Suppressor macrophage (primary cell): ENCODE measurements around the gene DGCR8.
"Not testable (repeated sequence)": the region's sequence is repeated elsewhere in the genome, so short reads cannot be mapped to it uniquely, and the experiment has no call there.

Experiments
- DNase-seq, 4 experiments: peaks; one replicate each; pipeline ENCODE4 v3.0.0-alpha.2; 2020 to 2022

The DGCR8 gene

DNA sequence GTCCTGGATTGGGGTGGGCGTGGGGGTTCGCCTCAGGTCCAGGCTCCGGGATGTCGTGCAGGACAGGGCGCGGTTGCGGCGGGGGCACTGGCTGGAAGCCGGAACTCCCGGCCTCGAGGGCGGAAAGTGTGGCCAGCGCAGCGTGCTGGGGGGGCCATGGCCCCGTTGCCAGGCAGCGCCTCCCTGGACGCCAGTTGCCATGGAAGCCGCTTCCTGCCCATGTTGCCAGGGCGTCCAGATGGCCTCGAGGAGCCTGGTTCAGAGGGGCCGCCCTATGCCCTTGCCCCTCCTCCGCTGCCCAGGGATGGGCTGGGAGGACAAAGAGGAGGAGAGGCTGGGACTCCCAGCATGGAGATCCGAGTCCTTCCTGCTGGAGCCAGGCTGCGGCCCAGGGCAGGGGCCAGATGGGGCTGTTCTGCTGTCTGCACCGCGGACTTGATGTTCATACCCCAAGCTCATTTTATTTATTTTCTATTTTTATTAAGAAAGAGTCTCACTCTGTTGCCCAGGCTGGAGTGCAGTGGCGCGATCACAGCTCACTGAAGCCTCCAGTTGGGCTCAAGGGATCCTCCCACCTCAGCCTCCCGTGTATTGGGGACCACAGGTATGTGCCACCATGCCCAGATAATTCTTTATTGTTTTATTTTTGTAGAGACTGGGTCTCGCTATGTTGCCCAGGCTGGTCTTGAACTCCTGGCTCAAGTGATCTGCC, 75.4 kb downstream of the DGCR8 start:
- DNase-seq, result peak; percentile 47 to 56 (median 50)

DNA sequence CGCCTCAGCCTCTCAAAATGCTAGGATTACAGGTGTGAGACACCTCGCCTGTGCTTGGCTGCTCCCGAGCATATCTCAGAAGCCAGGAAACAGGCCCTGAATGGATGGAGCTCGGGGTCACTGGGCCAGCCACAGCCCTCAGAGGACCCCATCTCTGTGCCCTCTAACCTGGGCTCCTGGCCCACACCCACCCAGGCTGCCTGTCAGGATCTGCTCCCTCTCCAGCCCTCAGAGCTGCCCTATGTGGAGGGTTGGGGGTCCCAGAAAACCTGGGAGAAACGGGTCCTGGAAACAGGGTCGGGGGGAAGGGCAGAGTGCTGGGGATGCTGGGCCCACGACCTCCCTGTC, 76.0 kb downstream of the DGCR8 start:
- DNase-seq, result no peak

DNA sequence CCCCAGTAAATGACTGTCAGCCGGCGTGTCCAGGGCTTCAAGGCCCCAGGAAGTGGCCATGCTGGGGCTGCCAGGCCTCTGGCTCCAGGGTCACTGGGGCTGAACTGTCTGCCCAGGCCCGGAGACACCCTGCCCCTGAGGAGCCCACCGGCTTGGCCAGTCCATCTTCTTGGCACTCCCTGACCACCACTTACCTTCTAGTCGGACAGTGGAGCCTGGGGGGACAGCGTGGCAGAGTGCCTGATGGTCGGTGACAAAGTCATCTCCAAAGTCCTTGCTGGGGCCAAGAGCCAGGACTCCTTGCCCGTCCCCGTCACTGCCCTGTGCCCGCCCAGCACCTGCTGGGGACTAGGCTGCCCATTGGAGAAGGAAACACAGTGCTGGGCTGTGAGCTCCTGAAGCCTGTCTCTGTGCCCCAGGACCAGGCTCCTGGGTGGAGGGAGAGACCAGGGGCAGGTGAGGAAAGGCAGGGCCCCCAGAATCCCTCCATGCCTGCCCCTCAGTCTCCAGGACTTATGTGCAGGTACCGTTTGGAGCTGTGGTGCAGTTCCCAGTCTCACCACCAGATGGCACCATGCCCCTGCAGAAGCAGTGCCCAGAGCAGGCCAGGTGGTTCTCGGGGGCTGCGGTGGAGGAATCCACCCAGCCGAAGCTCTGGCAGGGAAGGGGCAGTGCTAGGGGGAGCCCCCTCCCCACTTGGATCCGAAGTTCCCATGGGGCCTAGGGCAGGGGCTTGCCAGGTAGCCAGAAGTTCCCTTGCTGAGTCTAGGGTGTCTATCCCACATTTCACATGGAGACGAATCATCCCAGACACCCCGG, 76.8 kb downstream of the DGCR8 start:
- DNase-seq, result peak; percentile 74 to 91 (median 86)

DNA sequence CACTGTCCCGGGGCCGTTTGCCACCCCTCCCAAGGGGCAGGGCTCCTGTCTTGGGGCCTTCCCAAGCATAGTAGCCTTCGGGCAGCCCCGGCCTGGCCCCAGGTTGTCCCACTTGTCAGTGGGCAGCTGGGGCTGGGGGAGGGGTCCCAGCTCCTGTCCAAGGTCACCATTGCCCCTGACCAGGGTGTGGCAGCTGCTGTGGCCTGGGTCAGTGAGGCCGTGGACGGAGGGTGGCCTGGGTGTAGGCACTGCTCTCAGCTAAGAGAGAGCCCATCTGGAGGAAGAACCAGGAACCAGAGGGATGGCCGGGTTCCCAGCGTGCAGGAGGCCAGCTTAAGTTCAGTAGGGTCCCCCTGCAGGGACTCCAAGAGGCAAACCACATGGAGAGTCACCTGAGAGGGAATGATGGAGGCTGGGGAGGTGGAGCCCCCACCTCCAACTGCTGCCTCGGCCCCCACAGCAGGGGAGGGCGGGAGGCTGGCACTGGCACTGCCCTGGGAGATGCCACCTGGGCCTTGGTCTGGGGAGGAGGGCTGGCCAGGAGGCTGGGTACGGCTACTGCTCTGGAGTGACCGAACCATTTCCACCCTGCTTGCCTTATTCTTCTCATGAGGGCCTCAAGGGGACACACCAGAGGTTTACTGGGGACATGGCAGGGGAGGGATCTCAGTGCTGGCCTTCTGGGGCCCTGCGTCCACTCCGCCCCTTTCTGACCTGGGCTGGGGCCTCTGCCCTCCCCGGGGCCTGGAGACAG, 77.6 kb downstream of the DGCR8 start:
- no peak for DNase-seq

DNA sequence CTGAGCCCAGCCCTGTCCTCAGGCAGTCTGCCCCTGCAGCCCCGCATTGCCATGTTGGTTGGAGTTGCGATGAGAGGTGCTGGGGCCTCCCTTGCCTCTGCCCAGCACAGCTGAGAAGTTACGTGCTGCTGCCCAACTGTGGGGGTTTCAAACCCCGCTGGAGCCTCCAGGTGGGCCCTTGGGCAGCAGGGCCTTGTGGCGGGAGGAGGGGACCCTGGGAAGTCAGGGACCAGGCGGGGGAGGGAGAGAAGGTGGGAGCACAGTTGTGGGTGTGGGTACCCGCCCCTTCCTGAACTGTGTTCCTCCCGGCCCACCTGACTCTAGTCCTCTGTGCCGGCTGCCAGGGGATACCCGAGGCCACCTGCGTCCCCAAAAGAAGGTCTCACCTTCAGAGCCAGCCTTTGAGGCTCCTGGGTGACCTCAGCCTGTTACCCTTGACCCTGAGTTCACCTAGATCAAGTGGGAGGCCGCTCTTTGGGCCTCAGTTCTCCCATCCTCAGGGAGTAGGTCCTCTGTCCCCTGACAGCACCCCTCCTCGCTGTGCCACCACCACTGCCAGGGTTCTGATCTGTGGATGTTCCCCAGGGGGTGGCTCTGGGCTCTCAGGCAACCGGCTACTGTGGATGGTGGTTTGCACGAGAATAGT, 78.5 kb downstream of the DGCR8 start:
- DNase-seq, result no peak

DNA sequence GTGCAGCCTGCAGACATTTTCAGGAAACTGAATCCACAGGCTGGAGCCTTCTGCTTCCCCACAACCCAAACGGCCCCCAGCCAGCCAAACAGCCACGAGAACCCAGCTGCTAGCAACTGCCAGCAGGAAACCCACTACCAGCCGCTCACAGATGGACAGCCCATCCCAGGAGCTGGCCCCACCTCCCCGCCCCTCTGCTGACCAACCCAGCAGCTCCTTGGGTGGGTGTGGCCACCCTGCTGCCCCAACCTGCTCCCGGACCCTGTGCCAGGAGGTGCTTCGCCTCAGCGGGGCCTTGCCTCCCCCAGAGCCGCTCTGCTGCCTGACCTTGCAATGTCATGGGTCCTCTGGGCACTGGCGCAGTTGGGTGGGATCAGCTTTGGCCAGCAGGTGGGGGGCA, 79.0 kb downstream of the DGCR8 start:
- DNase-seq, result no peak

DNA sequence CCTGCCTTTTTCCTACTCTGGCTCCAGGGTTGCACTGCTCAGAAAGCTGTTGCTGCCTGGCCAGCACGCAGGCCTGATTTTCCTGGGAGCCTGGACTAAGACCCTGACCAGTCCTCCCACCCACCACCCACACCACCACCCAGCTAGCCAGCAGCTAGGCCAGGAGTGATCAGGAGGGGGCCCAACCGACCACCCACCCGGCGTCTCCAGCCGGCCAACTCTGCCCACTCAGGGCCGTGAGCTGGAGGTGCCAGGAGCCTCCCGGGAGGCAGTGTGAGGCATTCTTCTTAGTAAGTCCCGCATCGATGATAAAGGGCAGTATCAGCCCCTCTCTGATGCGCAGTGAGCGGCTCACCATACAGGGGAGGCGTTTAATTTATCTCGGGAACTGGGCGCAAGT, 79.5 kb downstream of the DGCR8 start:
- DNase-seq, result not testable (repeated sequence)

DNA sequence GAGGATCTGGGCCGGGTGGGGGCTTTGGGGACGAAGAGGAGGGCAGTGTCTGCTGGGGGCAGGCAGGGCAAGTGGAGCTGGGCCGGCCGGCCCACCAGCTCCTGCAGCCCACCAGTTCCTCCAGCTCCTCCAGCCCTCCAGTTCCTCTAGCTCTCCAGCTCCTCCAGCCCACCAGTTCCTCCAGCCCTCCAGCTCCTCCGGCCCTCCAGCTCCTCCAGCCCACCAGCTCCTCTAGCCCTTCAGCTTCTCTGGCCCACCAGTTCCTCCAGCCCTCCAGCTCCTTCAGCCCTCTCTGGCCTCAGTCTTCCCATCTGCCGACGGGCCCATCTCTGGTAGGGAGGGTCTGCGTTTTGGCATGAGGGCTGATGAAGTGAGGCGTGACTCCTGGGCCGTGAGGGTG, 80.0 kb downstream of the DGCR8 start:
- no peak for DNase-seq
